OCI-LY7 (cell line): ENCODE measurements around the gene SOX9. TPM values are rescaled to one million over a fixed set of nuclear protein-coding genes. Genes with fewer than 3 reads are reported as not detected.

ENCODE experiments used
- BruUV-seq: library from RNA; stranded (reverse); fragments of 400-500 nt; replicated peaks from 2 replicates; lab custom pipeline; 2021; lab: Mats Ljungman, UMichigan
- CTCF ChIA-PET: fragments of 300-600 bp; sonication (Branson Sonifier 250); formaldehyde crosslinking; loops from one replicate; lab custom pipeline; 2022; ENCODE audit warnings: antibody characterized with exemption; ENCODE audit not compliant: unreplicated experiment; lab: Charles Lee
- POLR2A ChIA-PET: fragments of 300-600 bp; sonication (Branson Sonifier 250); formaldehyde crosslinking; loops from one replicate; lab custom pipeline; 2022; ENCODE audit warnings: antibody characterized with exemption; lab: Charles Lee
- DNase-seq: peaks from one replicate; pipeline ENCODE4 v3.0.0-alpha.2; 2015; ENCODE audit warnings: low spot score
- H2AFZ ChIP-seq: fragments of 200-600 bp; sonication (generic), shearing (Covaris generic); 2 replicates; pipeline ENCODE4 v1.6.1; 2014; ENCODE audit warnings: mild to moderate bottlenecking, antibody characterized with exemption, low read length, moderate library complexity
- H3K27ac ChIP-seq: fragments of 200-600 bp; sonication (generic); 2 replicates; pipeline ENCODE4 v1.5.1; 2014; ENCODE audit warnings: mixed run types, low read depth, mild to moderate bottlenecking, moderate library complexity, low read length, inconsistent platforms; ENCODE audit not compliant: poor library complexity, severe bottlenecking
- H3K36me3 ChIP-seq: fragments of 200-600 bp; sonication (generic); 2 replicates; pipeline ENCODE4 v1.6.1; 2014; ENCODE audit warnings: mild to moderate bottlenecking, antibody characterized with exemption, low read length, moderate library complexity, mixed read lengths; ENCODE audit not compliant: insufficient read depth
- H3K4me1 ChIP-seq: fragments of 200-600 bp; sonication (generic); 2 replicates; pipeline ENCODE4 v1.5.1; 2014; ENCODE audit warnings: mild to moderate bottlenecking, low read length; ENCODE audit not compliant: insufficient read depth, poor library complexity, severe bottlenecking
- H3K4me2 ChIP-seq: fragments of 200-600 bp; sonication (generic); 2 replicates; pipeline ENCODE4 v1.6.1; 2014; ENCODE audit warnings: mild to moderate bottlenecking, low read length
- H3K4me3 ChIP-seq: fragments of 200-600 bp; sonication (generic); 2 replicates; pipeline ENCODE4 v1.5.1; 2014; ENCODE audit warnings: mild to moderate bottlenecking, low read depth, low read length; ENCODE audit not compliant: poor library complexity, severe bottlenecking
- H3K79me2 ChIP-seq: fragments of 200-600 bp; sonication (generic); 2 replicates; pipeline ENCODE4 v1.6.1; 2016; ENCODE audit warnings: low read depth, mild to moderate bottlenecking, low read length, moderate library complexity, mixed read lengths; ENCODE audit not compliant: insufficient read depth
- H3K9me2 ChIP-seq: fragments of 200-600 bp; sonication (generic); 2 replicates; pipeline ENCODE4 v1.6.1; 2016; ENCODE audit warnings: mild to moderate bottlenecking, low read length, mixed read lengths; ENCODE audit not compliant: insufficient read depth
- H3K9me3 ChIP-seq: fragments of 200-600 bp; sonication (generic); 2 replicates; pipeline ENCODE4 v1.6.1; 2014; ENCODE audit warnings: mild to moderate bottlenecking, mixed run types, low read length, mixed read lengths
- H4K20me1 ChIP-seq: fragments of 200-600 bp; sonication (generic); 2 replicates; pipeline ENCODE4 v1.6.1; 2014; ENCODE audit warnings: mild to moderate bottlenecking, antibody characterized with exemption, low read length, moderate library complexity, mixed read lengths; ENCODE audit not compliant: insufficient read depth
- CTCF ChIP-seq: fragments of 200-600 bp; sonication (generic); conservative IDR thresholded peaks from 2 replicates; pipeline ENCODE4 v1.5.1; 2014; ENCODE audit warnings: mild to moderate bottlenecking, antibody characterized with exemption, low read length, moderate library complexity, mixed read lengths
- EZH2phosphoT487 ChIP-seq: fragments of 200-600 bp; sonication (generic); IDR thresholded peaks from 2 replicates; pipeline ENCODE4 v1.6.1; 2018; ENCODE audit warnings: low read depth, borderline replicate concordance, mild to moderate bottlenecking, mixed run types, antibody characterized with exemption, low read length, moderate library complexity, mixed read lengths
- intact Hi-C: fragments of 100-400 bp; cut with micrococcal nuclease; formaldehyde crosslinking; loops from one replicate; pipeline ENCODE4 v1.10.0; 2022; ENCODE audit not compliant: unreplicated experiment
- total RNA-seq, 2 experiments: library from RNA; depleted of rRNA in 1 of 2; stranded (reverse); fragments of >200 nt in 1 of 2; shearing (Covaris generic) in 1 of 2; gene quantifications; 2 replicates each; pipeline ENCODE4 v1.2.3, GENCODE V29; 2014 to 2022

Gene SOX9
- total RNA-seq, 2 experiments from 2014 or later: not detected

- Histone ChIP-seq H3K4me2 (no peak overlapping the region), H3K9me3 (no peaks in the 10 kb centered on the region), H3K9me2 (no peaks in the 10 kb centered on the region), H3K79me2 (no peaks in the 10 kb centered on the region), H3K4me3 (no peak overlapping the region), H3K36me3 (no peaks in the 10 kb centered on the region), H3K4me1 (no peaks in the 10 kb centered on the region), H3K27ac (no peak overlapping the region), H2AFZ (no peak overlapping the region), H4K20me1 (no peaks in the 10 kb centered on the region)
- no peak for DNase-seq
- intact Hi-C loops: no loop called here
- ChIA-PET CTCF (no interaction called here), POLR2A (no interaction called here)
- no peak for TF ChIP-seq EZH2phosphoT487
- no peak for TF ChIP-seq CTCF
- BruUV-seq: no TSS peak
These were observed 2.1 kb downstream of the SOX9 start for GRCh38 chr17:72122765-72123529.

- no peaks in the 10 kb centered on the region for H3K79me2 ChIP-seq
- H3K27ac ChIP-seq: no peak overlapping the region
- no peaks in the 10 kb centered on the region for H3K9me2 ChIP-seq
- H3K4me3 ChIP-seq: no peak overlapping the region
- H3K4me2 ChIP-seq: no peak overlapping the region
- H3K4me1 ChIP-seq: no peaks in the 10 kb centered on the region
- H3K36me3 ChIP-seq: no peaks in the 10 kb centered on the region
- POLR2A ChIA-PET: no interaction called here
- no peak for DNase-seq
- TF ChIP-seq CTCF (no peak), EZH2phosphoT487 (no peak)
- no peaks in the 10 kb centered on the region for H3K9me3 ChIP-seq
- BruUV-seq: no TSS peak
- CTCF ChIA-PET: no interaction called here
- no peak overlapping the region for H2AFZ ChIP-seq
- intact Hi-C loops: no loop called here
- H4K20me1 ChIP-seq: no peaks in the 10 kb centered on the region
These were observed 3.0 kb downstream of the SOX9 start for GRCh38 chr17:72123530-72124437.

GRCh38 chr17:72124438-72124775 lies 3.6 kb downstream of the SOX9 start:
- H3K9me3 ChIP-seq: no peaks in the 10 kb centered on the region
- DNase-seq: no peak
- CTCF ChIA-PET: no interaction called here
- no peak overlapping the region for H2AFZ ChIP-seq
- no peak for TF ChIP-seq EZH2phosphoT487
- no peak overlapping the region for H3K4me2 ChIP-seq
- H3K4me1 ChIP-seq: no peaks in the 10 kb centered on the region
- no peaks in the 10 kb centered on the region for H3K36me3 ChIP-seq
- no TSS peak for BruUV-seq
- H3K4me3 ChIP-seq: no peak overlapping the region
- POLR2A ChIA-PET: no interaction called here
- intact Hi-C loops: no loop called here
- H4K20me1 ChIP-seq: no peaks in the 10 kb centered on the region
- H3K9me2 ChIP-seq: no peaks in the 10 kb centered on the region
- no peak overlapping the region for H3K27ac ChIP-seq
- no peaks in the 10 kb centered on the region for H3K79me2 ChIP-seq
